Stimulated activated CD8-positive, alpha-beta memory T cell treated with anti-CD3 and anti-CD28 coated beads, Interleukin-15, amount 100 ng/mL, for 24 hours (primary cell): ENCODE measurements around the gene PRKCZ.

Source experiments
- DNase-seq: peaks from one replicate; pipeline ENCODE4 v3.0.0-alpha.2; 2020; ENCODE audit warnings: low read depth

The PRKCZ gene

GRCh38 chr1:2179283-2180013, 129.2 kb downstream of the PRKCZ start:
- DNase-seq, result no peak

GRCh38 chr1:2180297-2181245, 130.4 kb downstream of the PRKCZ start:
- DNase-seq, result no peak

- no peak for DNase-seq
These were observed 131.1 kb downstream of the PRKCZ start for GRCh38 chr1:2181271-2181670.

DNA sequence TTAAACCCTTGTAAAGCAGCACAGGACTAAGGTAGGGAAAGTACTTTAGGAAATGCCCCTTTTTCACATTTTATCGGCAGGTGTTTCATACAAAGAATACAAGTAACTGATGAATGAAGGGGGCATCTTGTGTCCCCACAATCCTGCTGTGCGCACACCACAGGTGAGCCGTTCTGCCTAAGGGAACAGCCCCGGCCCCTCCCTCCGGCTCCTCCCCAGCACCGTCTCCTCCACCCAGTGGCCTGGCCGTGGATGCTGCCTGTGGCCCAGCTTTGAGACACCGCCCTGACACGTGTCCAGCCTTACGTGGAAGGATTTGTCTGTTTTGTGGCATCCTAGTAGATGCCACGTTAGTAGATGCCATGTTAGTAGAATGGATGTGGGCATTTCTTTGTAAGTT, 131.5 kb downstream of the PRKCZ start:
- no peak for DNase-seq

DNA sequence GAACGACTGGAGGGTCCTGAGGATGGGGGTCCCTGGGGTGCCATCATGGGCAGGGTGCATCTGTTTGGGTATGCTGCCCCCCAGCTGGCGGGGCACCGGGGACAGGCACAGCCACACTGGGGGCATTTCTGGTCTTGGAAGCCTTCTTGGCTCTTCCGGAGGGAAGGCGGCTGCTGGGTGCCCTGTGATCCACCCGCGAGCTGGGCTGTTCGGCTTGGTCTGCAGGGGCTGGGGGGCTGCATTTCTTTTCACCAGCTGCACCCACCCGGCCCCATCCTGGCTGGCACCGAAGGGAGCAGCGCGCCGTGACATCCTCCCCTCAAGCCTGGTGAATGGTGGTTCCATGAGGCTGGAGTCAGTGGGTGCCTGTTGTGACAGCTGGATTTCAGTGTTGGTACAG, 132.2 kb downstream of the PRKCZ start:
- no peak for DNase-seq

- DNase-seq, result no peak
These were observed 133.7 kb downstream of the PRKCZ start for GRCh38 chr1:2183937-2184334.

DNA sequence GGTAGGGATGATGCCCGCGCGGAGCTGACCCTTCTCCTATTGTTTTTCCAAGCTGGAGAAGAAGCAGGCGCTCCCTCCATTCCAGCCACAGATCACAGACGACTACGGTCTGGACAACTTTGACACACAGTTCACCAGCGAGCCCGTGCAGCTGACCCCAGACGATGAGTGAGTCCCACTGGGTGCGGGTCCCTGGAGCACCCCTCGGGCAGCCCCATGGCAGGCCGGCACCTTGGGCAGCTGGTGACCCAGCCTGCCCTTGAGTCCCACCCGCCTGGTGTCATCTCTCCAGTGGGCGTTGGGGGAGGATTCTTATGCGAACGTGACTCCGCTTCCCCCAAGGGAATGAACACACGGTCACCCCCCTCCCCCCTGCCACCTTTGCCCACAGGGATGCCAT, 134.3 kb downstream of the PRKCZ start:
- DNase-seq, result no peak

DNA sequence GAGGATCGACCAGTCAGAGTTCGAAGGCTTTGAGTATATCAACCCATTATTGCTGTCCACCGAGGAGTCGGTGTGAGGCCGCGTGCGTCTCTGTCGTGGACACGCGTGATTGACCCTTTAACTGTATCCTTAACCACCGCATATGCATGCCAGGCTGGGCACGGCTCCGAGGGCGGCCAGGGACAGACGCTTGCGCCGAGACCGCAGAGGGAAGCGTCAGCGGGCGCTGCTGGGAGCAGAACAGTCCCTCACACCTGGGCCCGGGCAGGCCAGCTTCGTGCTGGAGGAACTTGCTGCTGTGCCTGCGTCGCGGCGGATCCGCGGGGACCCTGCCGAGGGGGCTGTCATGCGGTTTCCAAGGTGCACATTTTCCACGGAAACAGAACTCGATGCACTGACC, 134.7 kb downstream of the PRKCZ start:
- DNase-seq, result no peak

GRCh38 chr1:2185880-2186855, 136.0 kb downstream of the PRKCZ start:
- no peak for DNase-seq

- DNase-seq, result no peak
These were observed 136.7 kb downstream of the PRKCZ start for GRCh38 chr1:2186901-2187300.

GRCh38 chr1:2187619-2188018, 137.4 kb downstream of the PRKCZ start:
- no peak for DNase-seq

DNA sequence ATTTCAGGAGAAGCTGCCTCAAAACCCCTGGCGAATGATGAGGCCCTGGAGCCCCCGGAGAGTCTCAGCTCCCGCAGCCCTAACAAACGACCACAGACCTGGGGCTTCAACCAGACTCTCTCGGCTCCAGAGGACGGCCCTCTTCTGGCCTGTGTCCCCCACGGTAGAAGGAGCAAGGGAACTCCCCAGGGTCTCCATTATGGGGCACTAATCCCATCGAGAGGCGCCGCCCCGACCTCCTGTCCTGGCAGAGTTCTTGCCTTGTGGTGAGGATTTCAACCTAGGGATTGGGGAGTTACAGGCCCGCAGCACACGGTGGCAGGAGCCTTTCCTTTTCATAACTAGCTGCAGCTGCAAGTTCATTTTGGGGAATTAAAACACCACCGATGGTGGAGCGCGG, 138.1 kb downstream of the PRKCZ start:
- DNase-seq, result no peak

GRCh38 chr1:2189459-2190425, 139.5 kb downstream of the PRKCZ start:
- peak; percentile 67 for DNase-seq

GRCh38 chr1:2190491-2190976, 140.3 kb downstream of the PRKCZ start:
- no peak for DNase-seq

DNA sequence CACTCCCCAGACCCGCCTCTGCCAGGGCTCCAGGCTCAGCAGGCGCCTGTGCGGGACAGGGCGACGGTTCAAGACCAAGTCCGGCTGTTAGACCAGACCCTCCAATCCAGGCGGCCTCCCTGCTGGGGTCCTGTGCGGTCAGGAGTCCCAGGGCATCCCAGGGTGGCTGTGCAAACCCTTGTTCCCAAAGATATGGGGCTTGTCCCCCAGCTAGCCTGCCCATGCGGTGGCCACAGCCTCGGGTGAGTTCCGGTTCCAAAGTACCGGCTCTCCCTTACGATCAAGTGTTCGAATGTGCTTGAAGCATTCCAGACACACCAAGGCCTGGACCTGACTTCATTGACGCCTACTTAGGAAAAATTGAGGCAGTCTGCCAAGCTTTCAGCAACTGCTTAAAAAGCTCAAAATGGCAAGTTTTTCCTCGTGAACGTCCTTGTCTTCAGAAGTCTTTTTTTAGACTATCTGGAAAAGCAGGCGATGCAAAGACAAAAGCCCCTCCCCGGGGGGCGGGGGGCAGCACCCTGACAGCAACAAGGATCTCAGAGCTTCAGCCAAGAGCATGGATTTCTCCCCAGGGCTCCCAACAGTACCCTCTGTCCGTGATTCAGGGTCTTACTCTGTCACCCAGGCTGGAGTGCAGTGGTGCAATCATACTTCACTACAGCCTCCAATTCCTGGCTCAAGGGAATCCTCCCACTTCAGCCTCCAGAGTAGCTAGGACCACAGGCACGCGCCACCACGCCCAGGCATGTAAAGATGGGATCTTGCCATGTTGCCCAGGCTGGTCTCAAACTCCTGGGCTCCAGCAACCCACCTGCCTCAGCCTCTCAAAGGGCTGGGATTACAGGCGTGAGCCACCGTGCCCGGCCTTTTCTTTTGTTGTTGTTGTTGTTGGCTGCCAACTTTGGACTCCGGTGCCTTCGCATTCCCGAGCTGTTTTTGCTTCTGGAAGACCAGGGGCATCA, 142.1 kb downstream of the PRKCZ start:
- no peak for DNase-seq

- DNase-seq, result no peak
These were observed 143.5 kb downstream of the PRKCZ start for GRCh38 chr1:2193514-2194281.

GRCh38 chr1:2194319-2194897, 144.2 kb downstream of the PRKCZ start, which contains the start of gene FAAP20:
TSS of gene FAAP20 (minus strand) at chr1:2194772. CDS start at chr1:2194749, 23 bp downstream.
- no peak for DNase-seq
